Neural progenitor cell (in vitro differentiated cells): ENCODE results near the gene UBAP2L.

ENCODE experiments used
- EZH2 ChIP-seq: fragments of 200-600 bp; sonication (generic); IDR thresholded peaks from 2 replicates; pipeline ENCODE4 v1.6.1; 2017; ENCODE audit warnings: antibody characterized with exemption, mild to moderate bottlenecking, moderate library complexity
- TF ChIP-seq, protein P1 (sequence below): fragments of 200-600 bp; sonication (generic); IDR thresholded peaks from 2 replicates; pipeline ENCODE4 v1.5.1; 2017; ENCODE audit warnings: antibody characterized with exemption, mild to moderate bottlenecking

DNA sequence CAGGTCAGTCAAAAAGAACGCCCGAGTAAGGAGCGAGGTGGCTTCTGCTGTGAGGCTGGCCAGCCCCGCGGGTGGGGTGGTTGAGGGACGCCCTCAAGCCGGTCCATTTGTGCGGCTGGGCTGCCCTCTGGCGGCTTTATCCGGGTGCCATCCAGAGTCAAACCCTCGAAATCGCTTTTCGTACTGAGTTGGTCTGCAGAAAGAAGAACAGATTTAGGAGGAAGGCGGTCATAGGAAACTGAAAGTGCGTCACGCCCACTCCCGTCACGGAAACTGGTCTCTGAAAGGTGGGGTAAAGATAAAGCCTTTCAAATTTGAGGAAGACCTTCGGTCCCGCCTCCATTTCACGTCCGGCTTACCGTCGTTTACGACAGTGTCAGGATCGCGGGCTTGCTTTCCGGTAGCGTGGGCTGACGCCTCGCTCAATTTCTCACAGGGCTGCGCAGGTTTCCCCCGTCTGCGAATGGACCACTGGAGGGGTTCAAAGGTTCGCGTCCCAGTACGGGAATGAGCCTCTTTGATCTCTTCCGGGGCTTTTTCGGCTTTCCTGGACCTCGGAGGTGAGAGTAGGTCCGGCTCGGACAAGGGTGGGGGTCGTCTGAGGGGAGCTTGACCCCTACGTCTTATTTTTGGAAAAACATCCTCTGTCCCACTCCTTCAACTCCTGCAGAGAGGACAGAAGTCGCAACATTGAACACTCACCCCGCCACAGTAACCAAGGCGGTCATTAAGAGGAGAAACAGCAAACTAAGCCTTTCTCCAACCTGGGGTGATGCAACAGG, 51.7 kb downstream of the UBAP2L start, which contains the start of gene HAX1:
- no peak for TF ChIP-seq EZH2
- TF ChIP-seq, protein P1, sequence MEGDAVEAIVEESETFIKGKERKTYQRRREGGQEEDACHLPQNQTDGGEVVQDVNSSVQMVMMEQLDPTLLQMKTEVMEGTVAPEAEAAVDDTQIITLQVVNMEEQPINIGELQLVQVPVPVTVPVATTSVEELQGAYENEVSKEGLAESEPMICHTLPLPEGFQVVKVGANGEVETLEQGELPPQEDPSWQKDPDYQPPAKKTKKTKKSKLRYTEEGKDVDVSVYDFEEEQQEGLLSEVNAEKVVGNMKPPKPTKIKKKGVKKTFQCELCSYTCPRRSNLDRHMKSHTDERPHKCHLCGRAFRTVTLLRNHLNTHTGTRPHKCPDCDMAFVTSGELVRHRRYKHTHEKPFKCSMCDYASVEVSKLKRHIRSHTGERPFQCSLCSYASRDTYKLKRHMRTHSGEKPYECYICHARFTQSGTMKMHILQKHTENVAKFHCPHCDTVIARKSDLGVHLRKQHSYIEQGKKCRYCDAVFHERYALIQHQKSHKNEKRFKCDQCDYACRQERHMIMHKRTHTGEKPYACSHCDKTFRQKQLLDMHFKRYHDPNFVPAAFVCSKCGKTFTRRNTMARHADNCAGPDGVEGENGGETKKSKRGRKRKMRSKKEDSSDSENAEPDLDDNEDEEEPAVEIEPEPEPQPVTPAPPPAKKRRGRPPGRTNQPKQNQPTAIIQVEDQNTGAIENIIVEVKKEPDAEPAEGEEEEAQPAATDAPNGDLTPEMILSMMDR = peak; percentile 89
